GM18867 (cell line): ENCODE data around the gene DHRS4L2.
A peak's percentile ranks its signal among the peaks of the same experiment; 100 is the strongest.

Experiments used
- ATAC-seq: cut with Tn5 transposase; IDR thresholded peaks from one replicate; pipeline ENCODE4 v1.9.1; 2021; ENCODE audit warnings: mild to moderate bottlenecking, moderate library complexity; ENCODE audit not compliant: unreplicated experiment

The DHRS4L2 gene

DNA sequence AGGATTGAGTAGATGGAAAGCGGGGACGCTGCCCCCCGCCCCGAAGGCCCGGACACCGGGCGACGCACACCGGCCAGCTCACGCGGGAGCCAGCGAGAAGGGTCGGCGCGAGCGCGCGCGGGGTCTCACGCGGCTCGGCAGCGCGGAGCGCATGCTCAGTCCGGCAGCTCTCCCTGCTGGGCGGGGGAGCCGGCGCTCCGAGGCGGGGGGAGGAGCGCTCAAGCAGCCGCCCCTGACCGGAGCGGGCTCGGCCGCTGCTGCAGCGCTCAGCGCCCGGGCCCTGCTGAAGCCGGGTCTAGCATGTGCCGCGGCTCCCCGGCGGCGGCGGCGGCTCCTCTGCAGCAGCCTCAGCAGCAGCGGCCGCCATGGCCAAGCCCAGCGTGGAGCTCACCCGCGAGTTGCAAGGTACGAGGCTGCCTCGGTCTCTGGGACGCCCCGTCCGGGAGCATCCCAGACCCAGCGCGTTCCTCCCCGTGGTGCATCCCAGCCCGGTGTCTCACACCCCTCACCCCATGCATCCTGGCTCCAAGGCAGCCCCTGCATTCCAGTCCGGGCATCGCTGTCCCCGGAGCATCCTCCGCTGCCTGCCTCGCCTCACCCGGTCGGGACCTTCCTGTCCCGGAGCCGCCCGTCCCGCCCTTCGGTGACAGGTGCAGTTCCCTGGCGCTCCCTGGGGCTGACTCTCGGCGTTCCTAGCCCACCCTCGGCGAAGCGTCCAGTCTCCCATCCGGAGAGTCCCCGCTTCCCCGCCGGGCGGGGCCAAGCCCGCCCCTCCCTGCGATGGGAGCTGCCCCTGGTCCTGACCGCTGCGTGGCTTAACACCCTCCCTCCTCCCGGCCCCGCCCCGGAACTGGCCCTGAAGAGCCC, 63.3 kb downstream of the DHRS4L2 start, which contains the start of gene CARMIL3:
TSS of gene CARMIL3 (plus strand) at position 221 of the 867 bp plus-strand sequence. CDS start at position 366, 145 bp downstream.
- ATAC-seq, result peak; percentile 77

DNA sequence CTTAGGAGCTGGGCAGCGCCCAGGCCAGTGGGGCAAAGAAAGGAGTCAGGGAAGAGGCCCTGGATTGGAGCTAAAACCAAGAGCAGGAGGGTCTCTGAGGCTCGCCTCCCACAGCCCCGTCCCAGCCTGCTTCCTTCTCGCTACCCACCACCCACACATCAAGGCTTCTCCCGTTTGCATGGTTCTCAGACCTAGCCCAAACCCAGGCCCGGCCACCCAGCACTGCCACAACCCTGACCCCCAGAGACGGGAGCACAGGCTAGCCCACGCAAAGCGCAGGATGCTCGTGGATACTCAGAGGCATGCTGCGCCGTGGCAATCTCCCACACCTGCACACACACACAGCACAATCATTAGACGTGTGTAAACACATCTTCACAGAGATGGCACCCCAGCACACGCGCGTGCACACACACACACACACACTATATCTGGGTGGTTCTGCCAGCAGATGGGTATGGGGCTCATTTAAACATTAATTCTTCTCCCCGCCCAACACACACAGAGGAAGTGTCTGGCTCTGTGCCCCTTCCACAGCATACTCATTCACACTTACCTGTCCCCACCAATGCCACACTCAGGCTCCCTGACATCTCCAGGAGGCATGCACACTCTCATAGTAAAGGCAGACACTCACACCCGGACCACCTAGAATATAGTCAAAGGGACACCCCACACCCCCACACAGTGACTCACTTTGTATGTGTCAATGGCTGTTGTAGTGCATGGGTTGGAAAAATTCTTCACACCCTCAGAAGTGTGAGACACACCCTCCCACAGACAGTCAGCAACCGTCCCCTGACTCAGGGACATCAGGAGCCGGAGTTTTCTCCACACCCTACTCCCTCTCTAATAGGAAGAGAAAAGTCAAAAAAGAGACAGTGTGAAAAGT, 64.2 kb downstream of the DHRS4L2 start:
- ATAC-seq, result no peak

DNA sequence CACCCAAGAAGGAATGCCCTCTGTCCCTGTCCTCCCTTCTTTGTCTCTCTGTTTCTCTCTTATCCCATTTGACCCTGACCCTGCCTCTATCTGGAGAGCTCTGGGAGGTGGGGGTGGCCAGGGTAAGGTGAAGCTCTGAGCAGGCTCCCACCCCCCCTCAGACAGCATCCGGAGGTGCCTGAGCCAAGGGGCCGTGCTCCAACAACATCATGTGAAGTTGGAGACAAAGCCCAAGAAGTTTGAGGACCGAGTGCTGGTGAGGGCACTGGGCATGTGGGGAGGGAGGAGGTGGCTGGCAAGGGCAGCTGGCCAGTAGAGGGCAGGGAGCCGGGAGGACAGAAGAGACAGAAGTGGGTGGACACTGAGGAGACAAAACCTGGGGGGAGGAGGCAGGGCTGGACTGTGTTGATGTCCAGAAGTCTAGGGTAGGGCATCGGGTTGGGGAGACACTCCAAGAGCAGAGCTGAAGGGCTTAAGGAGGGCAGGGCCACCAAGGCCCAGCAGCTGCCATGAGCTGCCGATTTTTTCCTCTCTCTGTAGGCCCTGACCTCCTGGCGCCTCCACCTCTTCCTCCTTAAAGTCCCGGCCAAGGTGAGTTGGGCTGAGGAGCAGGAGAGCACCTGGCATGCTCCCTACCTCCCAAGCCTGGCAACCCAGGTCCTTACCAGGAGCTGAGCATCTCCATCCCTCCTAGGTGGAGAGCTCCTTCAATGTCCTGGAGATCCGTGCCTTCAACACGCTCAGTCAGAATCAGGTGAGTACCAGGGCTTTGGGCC, 65.0 kb downstream of the DHRS4L2 start:
- no peak for ATAC-seq

DNA sequence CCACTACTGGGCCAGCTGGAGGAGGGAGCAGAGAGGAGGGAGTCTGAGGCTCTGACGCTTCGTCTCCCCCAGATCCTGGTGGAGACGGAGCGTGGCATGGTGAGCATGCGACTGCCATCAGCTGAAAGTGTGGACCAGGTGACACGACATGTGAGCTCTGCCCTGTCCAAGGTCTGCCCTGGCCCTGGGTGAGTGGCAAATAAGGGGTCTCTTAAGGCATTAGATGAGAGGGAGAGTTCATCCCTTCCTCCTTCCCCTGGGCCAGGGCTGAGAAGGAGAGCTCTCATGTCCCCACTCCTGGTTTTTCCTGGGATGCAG, 65.6 kb downstream of the DHRS4L2 start:
- ATAC-seq, result no peak

DNA sequence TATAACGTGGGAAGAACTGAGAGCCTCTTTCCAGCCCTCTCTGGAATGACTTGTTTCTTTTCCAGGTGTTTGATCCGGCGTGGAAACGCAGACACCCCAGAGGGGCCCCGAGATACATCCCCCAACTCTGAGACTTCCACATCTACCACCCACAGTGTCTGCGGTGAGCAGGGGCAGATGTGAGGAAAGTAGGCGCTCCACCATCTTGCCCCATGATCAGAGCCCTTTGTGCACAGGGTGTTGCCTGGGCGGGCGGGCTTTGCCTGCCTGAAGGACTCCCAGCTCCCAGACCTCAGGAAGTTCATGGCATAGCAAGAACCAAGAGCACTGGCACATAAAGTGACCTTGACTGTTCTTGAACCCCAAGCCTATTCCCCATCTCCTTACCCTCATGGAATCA, 65.9 kb downstream of the DHRS4L2 start:
- ATAC-seq, result no peak
